ENCODE measurements around the gene FAM24B.

- TF ChIP-seq, protein P1, sequence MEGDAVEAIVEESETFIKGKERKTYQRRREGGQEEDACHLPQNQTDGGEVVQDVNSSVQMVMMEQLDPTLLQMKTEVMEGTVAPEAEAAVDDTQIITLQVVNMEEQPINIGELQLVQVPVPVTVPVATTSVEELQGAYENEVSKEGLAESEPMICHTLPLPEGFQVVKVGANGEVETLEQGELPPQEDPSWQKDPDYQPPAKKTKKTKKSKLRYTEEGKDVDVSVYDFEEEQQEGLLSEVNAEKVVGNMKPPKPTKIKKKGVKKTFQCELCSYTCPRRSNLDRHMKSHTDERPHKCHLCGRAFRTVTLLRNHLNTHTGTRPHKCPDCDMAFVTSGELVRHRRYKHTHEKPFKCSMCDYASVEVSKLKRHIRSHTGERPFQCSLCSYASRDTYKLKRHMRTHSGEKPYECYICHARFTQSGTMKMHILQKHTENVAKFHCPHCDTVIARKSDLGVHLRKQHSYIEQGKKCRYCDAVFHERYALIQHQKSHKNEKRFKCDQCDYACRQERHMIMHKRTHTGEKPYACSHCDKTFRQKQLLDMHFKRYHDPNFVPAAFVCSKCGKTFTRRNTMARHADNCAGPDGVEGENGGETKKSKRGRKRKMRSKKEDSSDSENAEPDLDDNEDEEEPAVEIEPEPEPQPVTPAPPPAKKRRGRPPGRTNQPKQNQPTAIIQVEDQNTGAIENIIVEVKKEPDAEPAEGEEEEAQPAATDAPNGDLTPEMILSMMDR (IDR thresholded peaks at IDR 0.05) = no peak
- TF ChIP-seq POLR2AphosphoS5 (IDR thresholded peaks at IDR 0.05; ENCODE audit: low read depth, low read length) (no peak), EP300 (IDR thresholded peaks at IDR 0.05; ENCODE audit: borderline replicate concordance in 1 of 2, low read depth in 1 of 2, low read length in 1 of 2) (no peak), SIN3A (IDR thresholded peaks at IDR 0.05; ENCODE audit: borderline replicate concordance, low read depth, low read length) (no peak), YY1 (IDR thresholded peaks at IDR 0.05; ENCODE audit: low read depth) (no peak), RAD21 (IDR thresholded peaks at IDR 0.05; ENCODE audit: low read length) (no peak), RFX5 (IDR thresholded peaks at IDR 0.05; ENCODE audit: low read length) (no peak), RXRA (IDR thresholded peaks at IDR 0.05; ENCODE audit: borderline replicate concordance, low read depth) (no peak), TEAD4 (IDR thresholded peaks at IDR 0.05; ENCODE audit: borderline replicate concordance, insufficient read depth) (no peak), MXI1 (IDR thresholded peaks at IDR 0.05; ENCODE audit: low read depth, low read length) (no peak), REST (IDR thresholded peaks at IDR 0.05; ENCODE audit: low read depth, low read length) (no peak), TAF1 (IDR thresholded peaks at IDR 0.05; ENCODE audit: borderline replicate concordance, low read depth, low read length) (no peak), SMC3 (IDR thresholded peaks at IDR 0.05; ENCODE audit: low read depth, low read length) (no peak)
Measured at GRCh38 chr10:122845783-122846332, 33.5 kb downstream of the FAM24B start, which contains the start of gene CUZD1.
